Measurements from ENCODE around the gene MARCHF6.

The MARCHF6 gene

DNA sequence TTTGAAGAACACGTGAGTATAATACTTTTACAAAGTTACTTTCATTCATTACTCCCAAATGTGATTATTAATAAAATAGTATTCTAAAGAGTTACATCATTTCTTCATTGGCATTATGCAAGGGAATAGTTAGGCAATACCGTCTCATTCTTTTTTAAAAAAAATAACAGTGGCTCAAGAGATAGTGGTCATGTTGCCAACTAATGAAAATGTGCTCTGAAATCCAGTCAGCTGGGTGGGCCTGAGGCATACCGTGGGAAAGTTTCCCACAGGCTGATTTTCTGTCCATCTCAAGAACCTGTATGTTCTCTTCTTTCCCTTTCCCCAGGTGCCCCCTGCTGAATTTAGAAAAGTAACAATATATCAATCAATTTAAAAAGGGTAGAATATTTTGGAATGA is 47.3 kb downstream of the MARCHF6 start:
- TF ChIP-seq, protein P1, sequence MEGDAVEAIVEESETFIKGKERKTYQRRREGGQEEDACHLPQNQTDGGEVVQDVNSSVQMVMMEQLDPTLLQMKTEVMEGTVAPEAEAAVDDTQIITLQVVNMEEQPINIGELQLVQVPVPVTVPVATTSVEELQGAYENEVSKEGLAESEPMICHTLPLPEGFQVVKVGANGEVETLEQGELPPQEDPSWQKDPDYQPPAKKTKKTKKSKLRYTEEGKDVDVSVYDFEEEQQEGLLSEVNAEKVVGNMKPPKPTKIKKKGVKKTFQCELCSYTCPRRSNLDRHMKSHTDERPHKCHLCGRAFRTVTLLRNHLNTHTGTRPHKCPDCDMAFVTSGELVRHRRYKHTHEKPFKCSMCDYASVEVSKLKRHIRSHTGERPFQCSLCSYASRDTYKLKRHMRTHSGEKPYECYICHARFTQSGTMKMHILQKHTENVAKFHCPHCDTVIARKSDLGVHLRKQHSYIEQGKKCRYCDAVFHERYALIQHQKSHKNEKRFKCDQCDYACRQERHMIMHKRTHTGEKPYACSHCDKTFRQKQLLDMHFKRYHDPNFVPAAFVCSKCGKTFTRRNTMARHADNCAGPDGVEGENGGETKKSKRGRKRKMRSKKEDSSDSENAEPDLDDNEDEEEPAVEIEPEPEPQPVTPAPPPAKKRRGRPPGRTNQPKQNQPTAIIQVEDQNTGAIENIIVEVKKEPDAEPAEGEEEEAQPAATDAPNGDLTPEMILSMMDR (IDR thresholded peaks at IDR 0.05; ENCODE audit: extremely low read depth, missing control alignments), result no peak
- DNase-seq (ENCODE audit: low spot score), result no peak

DNA sequence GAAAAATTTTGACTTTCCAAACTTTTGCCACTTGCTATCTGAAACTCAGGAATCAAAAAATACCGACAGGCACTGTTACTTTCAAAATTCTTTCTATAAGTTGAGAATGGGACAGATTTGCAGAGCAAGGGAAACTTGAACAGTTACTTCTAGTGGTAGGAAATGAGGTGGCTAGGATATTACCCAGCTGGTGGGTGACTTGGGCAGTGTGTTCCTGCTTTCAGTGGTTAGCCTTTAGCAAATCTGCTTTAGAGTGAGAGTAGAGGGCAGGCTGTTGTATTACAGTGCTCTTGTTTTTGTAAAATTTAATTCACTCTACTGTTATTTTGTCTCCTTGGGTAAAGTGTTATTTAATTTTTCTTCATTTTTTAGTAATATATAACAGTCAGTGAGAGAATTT is 48.0 kb downstream of the MARCHF6 start:
- TF ChIP-seq, protein P1 (IDR thresholded peaks at IDR 0.05; ENCODE audit: extremely low read depth, missing control alignments), result no peak
- DNase-seq (ENCODE audit: low spot score), result no peak

Data from GM20000 (cell line).